Measurements from ENCODE around the gene EEF1G. TPM values are rescaled to one million over a fixed set of nuclear protein-coding genes. Genes with fewer than 3 reads are reported as not detected.
A peak's percentile ranks its signal among the peaks of the same experiment; 100 is the strongest.
"Not testable (repeated sequence)": the region's sequence is repeated elsewhere in the genome, so short reads cannot be mapped to it uniquely, and the experiment has no call there.

Gene EEF1G
- total RNA-seq, 6 experiments from 2014 or later: 442 to 450 (median 449) TPM

DNA sequence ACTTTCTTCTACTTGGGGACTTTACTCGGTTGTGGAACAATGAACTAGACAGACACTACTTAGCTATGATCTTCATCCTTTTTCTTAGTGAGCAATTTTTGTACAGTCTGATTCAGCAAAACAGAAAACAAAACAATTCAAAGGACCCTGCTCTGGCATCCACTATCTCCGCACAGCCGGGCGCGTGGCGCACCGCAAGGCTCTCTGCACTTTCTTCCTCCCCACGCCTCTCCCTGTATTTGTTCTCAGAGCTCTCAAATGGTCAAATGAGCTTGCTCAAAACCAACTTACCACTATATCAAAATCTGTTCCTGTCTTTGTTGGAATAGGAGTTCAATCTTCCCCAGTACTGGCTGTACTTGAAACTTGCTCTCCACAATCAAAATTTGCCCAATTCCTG lies 7.4 kb downstream of the EEF1G start:
- peaks cover 0 to 68% (median 39%) of the 10 kb centered on the region in 4 donors for H3K36me3 ChIP-seq
- H3K4me3 ChIP-seq: no peak overlapping the region
- H3K9me3 ChIP-seq: no peaks in the 10 kb centered on the region
- TF ChIP-seq POLR2A (IDR thresholded peaks at IDR 0.05): no peak
- TF ChIP-seq, protein P1, sequence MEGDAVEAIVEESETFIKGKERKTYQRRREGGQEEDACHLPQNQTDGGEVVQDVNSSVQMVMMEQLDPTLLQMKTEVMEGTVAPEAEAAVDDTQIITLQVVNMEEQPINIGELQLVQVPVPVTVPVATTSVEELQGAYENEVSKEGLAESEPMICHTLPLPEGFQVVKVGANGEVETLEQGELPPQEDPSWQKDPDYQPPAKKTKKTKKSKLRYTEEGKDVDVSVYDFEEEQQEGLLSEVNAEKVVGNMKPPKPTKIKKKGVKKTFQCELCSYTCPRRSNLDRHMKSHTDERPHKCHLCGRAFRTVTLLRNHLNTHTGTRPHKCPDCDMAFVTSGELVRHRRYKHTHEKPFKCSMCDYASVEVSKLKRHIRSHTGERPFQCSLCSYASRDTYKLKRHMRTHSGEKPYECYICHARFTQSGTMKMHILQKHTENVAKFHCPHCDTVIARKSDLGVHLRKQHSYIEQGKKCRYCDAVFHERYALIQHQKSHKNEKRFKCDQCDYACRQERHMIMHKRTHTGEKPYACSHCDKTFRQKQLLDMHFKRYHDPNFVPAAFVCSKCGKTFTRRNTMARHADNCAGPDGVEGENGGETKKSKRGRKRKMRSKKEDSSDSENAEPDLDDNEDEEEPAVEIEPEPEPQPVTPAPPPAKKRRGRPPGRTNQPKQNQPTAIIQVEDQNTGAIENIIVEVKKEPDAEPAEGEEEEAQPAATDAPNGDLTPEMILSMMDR (IDR thresholded peaks at IDR 0.05): no peak
- no peak for DNase-seq
- peak in 3 of 4 donors; percentile 7 to 18 (median 14) for ATAC-seq
- 74% methylated on average over 8 of the region's 8 CpGs for WGBS (ENCODE audit: insufficient coverage, low coverage, low lambda C conversion rate, missing lambda C conversion rate)
- peak overlapping the region in 1 of 3 donors; percentile 7 for H3K27ac ChIP-seq
- peaks cover 0 to 28% (median 14%) of the 10 kb centered on the region in 4 donors for H3K4me1 ChIP-seq
- H3K27me3 ChIP-seq: no peaks in the 10 kb centered on the region
- intact Hi-C loops (cut with DNase I): no loop called here

DNA sequence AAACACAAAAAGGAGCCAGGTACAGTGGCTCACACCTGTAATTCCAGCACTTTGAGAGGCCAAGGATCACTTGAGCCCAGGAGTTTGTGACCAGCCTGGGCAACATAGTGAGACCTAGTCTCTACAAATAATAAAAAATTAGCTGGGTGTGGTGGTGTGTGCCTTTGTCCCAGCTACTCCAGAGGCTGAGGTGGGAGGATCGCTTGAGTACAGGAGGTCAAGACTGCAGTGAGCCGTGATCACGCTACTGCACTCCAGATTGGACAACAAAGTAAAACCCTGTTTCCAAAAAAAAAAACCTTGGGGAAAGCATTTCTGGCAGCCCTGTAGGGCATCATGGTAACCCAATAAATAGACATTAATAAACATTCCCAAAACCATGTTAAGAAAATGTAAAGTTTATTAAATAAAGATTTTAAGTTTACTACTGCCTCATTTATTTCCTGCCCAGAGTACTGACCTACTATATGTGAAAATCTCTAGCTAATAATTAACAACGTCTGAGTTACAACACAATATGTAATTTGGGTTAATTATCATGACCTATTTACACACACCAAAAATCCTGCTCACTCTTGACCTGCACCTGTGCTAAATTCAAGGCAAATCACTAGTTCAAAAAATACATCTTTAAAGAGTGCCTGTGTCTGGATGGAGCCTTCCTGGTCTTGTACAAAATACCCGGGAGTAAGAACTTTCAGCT lies 8.4 kb downstream of the EEF1G start:
- peak; percentile 13 to 76 (median 54) for ATAC-seq
- Histone ChIP-seq H3K4me3 (no peak overlapping the region), H3K9me3 (no peaks in the 10 kb centered on the region), H3K4me1 (peaks cover 0 to 36% (median 17%) of the 10 kb centered on the region in 4 donors), H3K27me3 (no peaks in the 10 kb centered on the region), H3K27ac (peak overlapping the region in 2 of 3 donors; percentile 7 to 25), H3K36me3 (peaks cover 0 to 66% (median 31%) of the 10 kb centered on the region in 4 donors)
- intact Hi-C loops (cut with DNase I): no loop called here
- 11% methylated on average over 3 of the region's 5 CpGs for WGBS (ENCODE audit: insufficient coverage, low coverage, low lambda C conversion rate, missing lambda C conversion rate)
- peak in 1 of 3 donors; percentile 15 for DNase-seq
- TF ChIP-seq POLR2A (IDR thresholded peaks at IDR 0.05): no peak
- TF ChIP-seq, protein P1 (IDR thresholded peaks at IDR 0.05): no peak

DNA sequence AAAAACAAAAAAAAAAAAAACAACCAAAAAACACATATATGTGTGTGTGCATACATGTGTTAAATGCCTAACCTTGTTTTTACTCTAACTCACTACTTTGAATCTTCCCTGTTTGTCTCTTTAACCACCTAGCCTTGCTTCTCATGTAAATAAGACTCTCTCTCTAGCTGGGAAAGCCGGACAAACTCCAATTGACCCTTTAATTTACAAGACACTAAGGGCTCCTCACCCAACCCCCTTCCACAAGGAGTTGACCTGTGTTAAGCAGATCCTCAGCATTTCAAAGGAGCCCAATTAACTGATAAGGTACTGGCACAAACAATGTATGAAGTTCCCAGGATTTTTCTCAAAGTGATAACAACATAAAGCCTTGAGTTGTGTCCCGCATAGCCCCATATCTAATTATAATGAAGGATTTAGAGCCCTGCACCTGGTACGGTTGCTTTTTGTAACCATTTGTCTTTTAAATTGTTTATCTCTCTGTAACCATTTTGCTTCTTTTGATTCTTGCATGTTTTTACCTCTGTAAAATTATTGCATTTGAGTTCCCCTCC lies 11.9 kb downstream of the EEF1G start:
- peaks cover 0 to 58% (median 26%) of the 10 kb centered on the region in 4 donors for H3K36me3 ChIP-seq

DNA sequence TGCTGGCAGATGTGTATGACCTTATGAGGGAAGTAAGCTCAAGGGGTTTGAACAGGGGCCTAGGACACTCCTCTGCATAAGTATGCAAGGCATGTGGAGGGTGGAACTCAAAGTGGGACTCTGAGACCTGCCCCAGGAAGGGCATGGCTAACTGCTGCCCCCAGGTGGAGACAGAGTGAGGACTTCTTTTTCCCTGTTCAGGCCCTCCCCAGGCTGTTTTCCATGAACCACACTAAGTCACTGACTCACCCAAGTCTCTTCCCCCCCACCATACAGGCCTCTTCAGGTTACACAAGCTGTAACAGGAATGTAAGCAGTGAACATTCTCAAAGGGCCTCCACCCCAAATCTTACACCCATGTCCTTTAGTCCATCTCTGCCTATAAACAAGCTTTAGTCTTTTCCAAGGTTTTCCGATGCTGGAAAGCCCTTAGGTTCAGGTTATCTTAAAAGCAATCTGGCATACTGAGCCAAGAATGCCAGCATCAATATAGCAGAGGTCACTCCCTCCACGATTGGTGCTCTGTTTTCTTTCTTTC lies 13.1 kb downstream of the EEF1G start:
- Histone ChIP-seq H3K27ac (peak overlapping the region in 2 of 3 donors; percentile 22 to 37), H3K27me3 (no peaks in the 10 kb centered on the region), H3K9me3 (no peaks in the 10 kb centered on the region), H3K4me1 (peaks cover 0 to 28% (median 13%) of the 10 kb centered on the region in 4 donors), H3K36me3 (peaks cover 0 to 51% (median 19%) of the 10 kb centered on the region in 4 donors), H3K4me3 (no peak overlapping the region)
- DNase-seq (peak; percentile 78 to 84 (median 79)), ATAC-seq (peak; percentile 75 to 93 (median 86))
- 16% methylated on average over 2 of the region's 2 CpGs for WGBS (ENCODE audit: insufficient coverage, low coverage, low lambda C conversion rate, missing lambda C conversion rate)
- intact Hi-C loops (cut with DNase I): no loop called here
- TF ChIP-seq, protein P1 (IDR thresholded peaks at IDR 0.05): peak; percentile 72 to 85 (median 77)
- no peak for TF ChIP-seq POLR2A (IDR thresholded peaks at IDR 0.05)

More for the DNA sequence above, 11.9 kb downstream of the EEF1G start:
- intact Hi-C loops (cut with DNase I); DNase-seq; H3K27ac ChIP-seq; ATAC-seq; H3K9me3 ChIP-seq; H3K27me3 ChIP-seq; H3K4me3 ChIP-seq: not testable (repeated sequence)
- 57% methylated on average over 3 of the region's 3 CpGs for WGBS (ENCODE audit: insufficient coverage, low coverage, low lambda C conversion rate, missing lambda C conversion rate)
- peaks cover 0 to 34% (median 14%) of the 10 kb centered on the region in 4 donors for H3K4me1 ChIP-seq

DNA sequence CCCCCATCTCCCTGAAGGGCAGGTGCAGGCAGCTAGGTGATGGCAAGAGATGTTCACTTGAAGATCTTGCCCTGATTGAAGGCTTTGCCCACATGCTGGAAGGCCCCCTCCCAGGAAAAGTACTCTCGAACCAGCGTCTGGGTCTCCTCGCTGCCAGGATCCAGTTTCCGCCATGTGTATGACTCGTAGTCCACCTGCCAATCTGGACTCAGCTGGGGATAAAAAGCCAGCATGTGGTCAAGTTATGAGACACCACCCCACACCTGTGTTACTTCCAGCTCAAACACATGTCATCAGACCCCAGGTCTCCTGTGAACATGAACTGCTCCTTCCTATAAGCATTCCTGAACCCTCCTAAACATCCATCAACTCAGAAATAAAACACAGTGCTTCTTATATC lies 14.1 kb downstream of the EEF1G start:
- H3K27ac ChIP-seq: not testable (repeated sequence)

More for the DNA sequence above, 14.1 kb downstream of the EEF1G start:
- H3K9me3 ChIP-seq, ATAC-seq, H3K27me3 ChIP-seq, H3K4me3 ChIP-seq: not testable (repeated sequence)
- peak in 1 of 3 donors; percentile 20 for DNase-seq
- intact Hi-C loops (cut with DNase I): loop anchor here in 1 of 2 donors (5.0 kb wide), 1 partner anchor 137 kb away; no protein-coding TSS in a partner anchor
- WGBS (ENCODE audit: insufficient coverage, low coverage, low lambda C conversion rate, missing lambda C conversion rate): no CpG with 5 or more reads among the region's 5 CpGs
- Histone ChIP-seq H3K4me1 (peaks cover 0 to 28% (median 13%) of the 10 kb centered on the region in 4 donors), H3K36me3 (peaks cover 0 to 46% (median 19%) of the 10 kb centered on the region in 4 donors)
